Endodermal cell (in vitro differentiated cells): ENCODE results near the gene BICD1. TPM values are rescaled to one million over a fixed set of nuclear protein-coding genes. Genes with fewer than 3 reads are reported as not detected.

Source experiments
- DNase-seq: peaks from one replicate; pipeline ENCODE4 v3.0.0-alpha.2; 2017
- H3K27ac ChIP-seq: 2 replicates; pipeline ENCODE4 v1.5.1; 2013; ENCODE audit warnings: mild to moderate bottlenecking, low read depth, low read length, moderate library complexity
- H3K27me3 ChIP-seq: 2 replicates; pipeline ENCODE4 v1.6.1; 2013; ENCODE audit warnings: mild to moderate bottlenecking, low read length, moderate library complexity; ENCODE audit not compliant: insufficient read depth, control insufficient read depth, poor library complexity, severe bottlenecking
- H3K36me3 ChIP-seq: 2 replicates; pipeline ENCODE4 v1.7.0; 2013; ENCODE audit warnings: mild to moderate bottlenecking, low read length, moderate library complexity; ENCODE audit not compliant: control insufficient read depth, insufficient read depth
- H3K4me1 ChIP-seq: one replicate; pipeline ENCODE4 v1.7.0; 2013; ENCODE audit warnings: low read length; ENCODE audit not compliant: control insufficient read depth, insufficient read depth
- H3K4me3 ChIP-seq: 2 replicates; pipeline ENCODE4 v1.5.1; 2013; ENCODE audit warnings: mild to moderate bottlenecking, low read length, moderate library complexity
- H3K9ac ChIP-seq: 2 replicates; pipeline ENCODE4 v1.6.1; 2013; ENCODE audit warnings: mild to moderate bottlenecking, low read length, moderate library complexity; ENCODE audit not compliant: poor library complexity, severe bottlenecking; ENCODE audit errors: extremely low read depth
- H3K9me3 ChIP-seq: 2 replicates; pipeline ENCODE4 v1.6.1; 2013; ENCODE audit warnings: mild to moderate bottlenecking, low read length, moderate library complexity; ENCODE audit not compliant: control insufficient read depth
- H3K27ac Mint-ChIP-seq: 2 replicates; pipeline ENCODE4 v1.8.0; 2020; ENCODE audit warnings: mixed read lengths
- H3K27me3 Mint-ChIP-seq: 2 replicates; pipeline ENCODE4 v1.8.0; 2021; ENCODE audit warnings: mild to moderate bottlenecking, mixed read lengths; ENCODE audit not compliant: insufficient read depth
- H3K36me3 Mint-ChIP-seq: 2 replicates; pipeline ENCODE4 v1.8.0; 2020; ENCODE audit warnings: low read depth, mixed read lengths
- H3K4me1 Mint-ChIP-seq: 2 replicates; pipeline ENCODE4 v1.8.0; 2020; ENCODE audit warnings: mixed read lengths
- H3K4me3 Mint-ChIP-seq: 2 replicates; pipeline ENCODE4 v1.8.0; 2020; ENCODE audit warnings: mild to moderate bottlenecking, moderate library complexity, mixed read lengths
- H3K9me3 Mint-ChIP-seq: 2 replicates; pipeline ENCODE4 v1.8.0; 2020; ENCODE audit warnings: mild to moderate bottlenecking, mixed read lengths
- CTCF ChIP-seq: fragments of 200-600 bp; sonication (generic); conservative IDR thresholded peaks from 2 replicates; pipeline ENCODE4 v1.5.0; 2021; ENCODE audit warnings: antibody characterized with exemption, mild to moderate bottlenecking
- WGBS, 2 experiments: methylation state at CpG; one replicate each; pipeline versions ENCODE4 v1.1.5 to v1.1.7; 2013; ENCODE audit warnings: missing lambda C conversion rate in 2 of 2, mixed read lengths in 1 of 2; ENCODE audit not compliant: insufficient coverage in 1 of 2, insufficient read length in 1 of 2; 5-methylcytosine and 5-hydroxymethylcytosine counted together
- total RNA-seq, 2 donors: library from RNA; stranded (reverse); fragmentation: NEBNext Ultra II Directional in 1 of 2; extraction: Animal tissue kit (Norgen Biotek cat#: 25700) in 1 of 2; gene quantifications; 2 replicates in 1 of 2; 3 replicates in 1 of 2; pipeline ENCODE4 v1.2.1, GENCODE V29; 2021

BICD1 gene
- total RNA-seq, 2 donors from 2014 or later: 56.0 to 101 TPM

DNA sequence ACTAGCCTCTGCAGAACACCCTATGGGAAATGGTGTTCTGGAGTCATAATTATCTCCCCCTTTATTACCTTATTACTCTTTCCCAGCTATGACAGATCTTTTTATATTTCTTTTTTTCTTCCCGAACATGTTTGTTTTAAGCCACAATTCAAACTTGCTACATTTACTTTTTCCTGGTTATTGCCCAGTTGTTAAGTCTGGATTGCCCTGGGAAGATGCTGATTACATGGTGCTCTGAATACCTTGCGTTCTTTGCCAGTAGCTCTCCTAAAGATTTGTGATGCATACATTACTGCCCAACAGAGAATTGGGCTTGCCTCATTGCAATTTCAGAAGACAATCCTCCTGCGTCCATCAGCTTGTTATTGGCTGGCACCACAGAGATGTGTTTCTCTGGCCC, 174.5 kb downstream of the BICD1 start:
- Histone ChIP-seq H3K9ac (no peak overlapping the region), H3K36me3 (no peaks in the 10 kb centered on the region), H3K9me3 (no peaks in the 10 kb centered on the region), H3K27ac (no peak overlapping the region), H3K4me3 (no peak overlapping the region), H3K4me1 (peaks cover 14% of the 10 kb centered on the region), H3K27me3 (no peaks in the 10 kb centered on the region)
- no peak for DNase-seq
- WGBS, 2 experiments: 88 to 100% methylated on average over 2 to 3 of the region's 3 CpGs
- Mint-ChIP-seq H3K9me3 (no peaks in the 10 kb centered on the region), H3K27me3 (no peaks in the 10 kb centered on the region), H3K36me3 (peaks cover 4% of the 10 kb centered on the region), H3K4me1 (peaks cover 11% of the 10 kb centered on the region), H3K4me3 (no peak overlapping the region), H3K27ac (no peak overlapping the region)
- no peak for TF ChIP-seq CTCF

DNA sequence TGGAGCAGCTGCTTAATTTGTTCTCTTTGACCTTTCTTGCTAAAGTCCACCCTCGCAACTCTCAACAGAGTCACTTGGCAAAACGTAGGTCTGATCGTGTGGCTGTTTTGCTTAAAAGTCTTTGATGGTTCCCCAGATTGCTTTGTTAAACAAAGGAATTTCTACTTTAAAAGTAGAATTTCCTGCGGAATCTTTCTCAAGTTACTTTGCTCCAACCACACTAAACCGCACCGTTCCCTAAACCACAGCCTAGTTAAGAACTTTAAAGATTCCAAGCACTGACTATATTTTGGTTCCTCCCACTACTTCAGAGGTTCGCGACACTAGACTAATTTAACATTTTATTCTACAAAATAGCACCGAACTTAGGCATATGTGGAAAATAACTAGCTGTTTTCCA, 177.9 kb downstream of the BICD1 start:
- TF ChIP-seq CTCF: no peak
- H3K36me3 ChIP-seq: no peaks in the 10 kb centered on the region
- H3K9me3 ChIP-seq: peaks cover 9% of the 10 kb centered on the region
- Mint-ChIP-seq H3K27me3 (no peaks in the 10 kb centered on the region), H3K4me3 (no peak overlapping the region), H3K36me3 (peaks cover 11% of the 10 kb centered on the region), H3K27ac (no peak overlapping the region), H3K9me3 (peaks cover 10% of the 10 kb centered on the region), H3K4me1 (peaks cover 17% of the 10 kb centered on the region)
- peaks cover 14% of the 10 kb centered on the region for H3K4me1 ChIP-seq
- DNase-seq: no peak
- no peak overlapping the region for H3K9ac ChIP-seq
- no peak overlapping the region for H3K4me3 ChIP-seq
- no peaks in the 10 kb centered on the region for H3K27me3 ChIP-seq
- no peak overlapping the region for H3K27ac ChIP-seq
- WGBS, 2 experiments: 83 to 84% methylated on average over 8 to 9 of the region's 9 CpGs

- Mint-ChIP-seq H3K27ac (no peak overlapping the region), H3K9me3 (peaks cover 12% of the 10 kb centered on the region), H3K27me3 (no peaks in the 10 kb centered on the region), H3K4me3 (no peak overlapping the region), H3K4me1 (peaks cover 22% of the 10 kb centered on the region), H3K36me3 (peaks cover 13% of the 10 kb centered on the region)
- Histone ChIP-seq H3K27me3 (no peaks in the 10 kb centered on the region), H3K9me3 (peaks cover 9% of the 10 kb centered on the region), H3K27ac (no peak overlapping the region), H3K4me1 (peaks cover 14% of the 10 kb centered on the region), H3K36me3 (no peaks in the 10 kb centered on the region), H3K4me3 (no peak overlapping the region), H3K9ac (no peak overlapping the region)
- DNase-seq: no peak
- TF ChIP-seq CTCF: no peak
- 60% methylated on average over 2 of the region's 2 CpGs for WGBS, 2 experiments
Measured at GRCh38 chr12:32285021-32285420, 178.4 kb downstream of the BICD1 start.
